Body of pancreas (tissue), 4 donors: ENCODE results near the gene SLC10A7. TPM values are rescaled to one million over a fixed set of nuclear protein-coding genes. Genes with fewer than 3 reads are reported as not detected.

Source experiments
- ATAC-seq: fragments of 150-250 bp; one replicate; pipeline ENCODE4 v1.9.1; 2016
- DNase-seq, 4 donors: peaks; one replicate each; pipeline ENCODE4 v3.0.0-alpha.2; 2019
- H3K27ac ChIP-seq, 4 donors: fragments of 200-600 bp; sonication (generic); 1 replicate in 3 of 4; 2 replicates in 1 of 4; pipeline versions ENCODE4 v1.5.1 to v1.6.1; 2016 to 2019; ENCODE audit warnings: mild to moderate bottlenecking in 1 of 4, mixed read lengths in 1 of 4, moderate library complexity in 1 of 4
- H3K27me3 ChIP-seq, 2 donors: fragments of 200-600 bp; sonication (generic); one replicate each; pipeline ENCODE4 v1.6.0; 2016; ENCODE audit warnings: mild to moderate bottlenecking in 1 of 2
- H3K36me3 ChIP-seq, 2 donors: fragments of 200-600 bp; sonication (generic); replicated peaks in 1 of 2; 2 replicates each; pipeline ENCODE4 v1.5.1; 2016; ENCODE audit warnings: low read depth in 2 of 2; ENCODE audit not compliant: insufficient read depth in 1 of 2
- H3K4me1 ChIP-seq: fragments of 200-600 bp; sonication (generic); one replicate; pipeline ENCODE4 v1.6.0; 2016
- H3K4me3 ChIP-seq, 2 donors: fragments of 200-600 bp; sonication (generic); 1 replicate in 1 of 2; 2 replicates in 1 of 2; pipeline ENCODE4 v1.5.1; 2016 to 2019
- H3K9me3 ChIP-seq, 3 donors: fragments of 200-600 bp; sonication (generic); 1 replicate in 2 of 3; 2 replicates in 1 of 3; pipeline ENCODE4 v1.5.1; 2016
- CTCF ChIP-seq, 7 experiments: fragments of 450-650 bp in 4 of 7; fragments of 200-600 bp in 3 of 7; sonication (generic) in 3 of 7; IDR thresholded peaks; one replicate each; pipeline ENCODE4 v1.5.1; 2016 to 2019; ENCODE audit warnings: antibody characterized with exemption in 7 of 7
- POLR2A ChIP-seq, 3 donors: fragments of 450-650 bp; IDR thresholded peaks; one replicate each; pipeline ENCODE4 v1.6.1; 2016; ENCODE audit warnings: antibody characterized with exemption in 3 of 3, mild to moderate bottlenecking in 2 of 3
- WGBS, 2 donors: methylation state at CpG; one replicate each; pipeline ENCODE4 v1.1.5; 2017; 5-methylcytosine and 5-hydroxymethylcytosine counted together
- intact Hi-C: fragments of 100-400 bp; cut with DNase I; formaldehyde crosslinking; loops from one replicate; pipeline ENCODE4 v1.15.1; 2023
- total RNA-seq, 2 donors: library from RNA; depleted of rRNA; stranded (reverse); fragments of >200 nt; gene quantifications; one replicate each; pipeline ENCODE4 v1.1.0, GENCODE V29; 2016

The SLC10A7 gene
- total RNA-seq, 2 donors from 2014 or later: 10.4 to 13.5 TPM

DNA sequence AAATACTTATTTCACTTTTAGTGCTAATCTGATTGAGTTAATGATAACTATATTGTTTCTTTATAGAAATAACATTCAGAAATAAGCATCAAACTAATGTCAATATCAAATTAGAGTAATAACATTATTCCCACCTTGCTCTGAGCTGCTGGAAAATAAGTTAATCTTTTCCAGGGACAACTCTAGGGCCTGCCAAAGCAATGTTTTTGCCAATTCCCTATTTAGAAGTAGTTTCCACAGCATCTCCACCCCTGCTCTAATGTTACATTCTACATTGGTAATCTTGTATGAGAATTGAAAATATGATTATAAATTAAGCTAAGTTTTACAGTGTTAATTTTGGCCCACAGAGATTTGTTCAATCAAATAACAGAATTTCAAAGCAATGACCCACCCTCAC lies 239.1 kb downstream of the SLC10A7 start:
- Histone ChIP-seq H3K4me3 (no peak overlapping the region), H3K27me3 (no peaks in the 10 kb centered on the region), H3K36me3 (no peaks in the 10 kb centered on the region), H3K4me1 (no peaks in the 10 kb centered on the region), H3K27ac (no peak overlapping the region), H3K9me3 (no peaks in the 10 kb centered on the region)
- DNase-seq: no peak
- ATAC-seq: no peak
- intact Hi-C loops: no loop called here
- no peak for TF ChIP-seq CTCF (IDR thresholded peaks at IDR 0.05)
- TF ChIP-seq POLR2A (IDR thresholded peaks at IDR 0.05): no peak

- TF ChIP-seq CTCF (IDR thresholded peaks at IDR 0.05): no peak
- TF ChIP-seq POLR2A (IDR thresholded peaks at IDR 0.05): no peak
- ATAC-seq: no peak
- WGBS, 2 donors: 74 to 78% methylated on average over 1 of the region's 1 CpG
Measured at GRCh38 chr4:146278986-146279385, 242.8 kb downstream of the SLC10A7 start.

DNA sequence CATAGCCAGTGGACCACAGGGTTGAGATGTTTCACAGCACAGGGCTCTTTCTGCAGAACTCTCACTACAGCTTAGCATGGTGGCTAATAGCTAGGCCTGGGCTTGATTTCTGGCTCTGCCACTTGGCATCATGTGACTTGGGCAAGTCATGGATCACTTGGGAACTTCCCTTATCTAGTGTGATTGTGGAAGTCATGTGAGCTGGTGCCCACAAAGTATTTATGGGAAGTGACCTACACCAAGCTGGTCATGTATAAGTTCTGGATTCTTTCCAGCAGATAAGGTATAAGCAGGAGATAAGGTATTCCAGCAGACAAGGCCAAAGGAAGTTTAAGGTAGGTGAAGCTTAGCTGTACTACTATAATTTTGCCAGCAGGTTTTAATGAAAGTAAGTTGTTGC lies 246.4 kb downstream of the SLC10A7 start:
- Histone ChIP-seq H3K9me3 (no peaks in the 10 kb centered on the region), H3K27me3 (no peaks in the 10 kb centered on the region), H3K27ac (no peak overlapping the region), H3K4me3 (no peak overlapping the region), H3K36me3 (no peaks in the 10 kb centered on the region), H3K4me1 (peaks cover 4% of the 10 kb centered on the region)
- DNase-seq (peak in 1 of 4 donors; percentile 11), ATAC-seq (peak; percentile 38)
- intact Hi-C loops: no loop called here
- TF ChIP-seq POLR2A (IDR thresholded peaks at IDR 0.05) (no peak), CTCF (IDR thresholded peaks at IDR 0.05) (no peak)

More at GRCh38 chr4:146278986-146279385, 242.8 kb downstream of the SLC10A7 start:
- no peaks in the 10 kb centered on the region for H3K36me3 ChIP-seq
- no peak for DNase-seq
- H3K27ac ChIP-seq: no peak overlapping the region
- H3K9me3 ChIP-seq: no peaks in the 10 kb centered on the region
- intact Hi-C loops: no loop called here
- no peak overlapping the region for H3K4me3 ChIP-seq
- H3K4me1 ChIP-seq: peaks cover 4% of the 10 kb centered on the region
- no peaks in the 10 kb centered on the region for H3K27me3 ChIP-seq

DNA sequence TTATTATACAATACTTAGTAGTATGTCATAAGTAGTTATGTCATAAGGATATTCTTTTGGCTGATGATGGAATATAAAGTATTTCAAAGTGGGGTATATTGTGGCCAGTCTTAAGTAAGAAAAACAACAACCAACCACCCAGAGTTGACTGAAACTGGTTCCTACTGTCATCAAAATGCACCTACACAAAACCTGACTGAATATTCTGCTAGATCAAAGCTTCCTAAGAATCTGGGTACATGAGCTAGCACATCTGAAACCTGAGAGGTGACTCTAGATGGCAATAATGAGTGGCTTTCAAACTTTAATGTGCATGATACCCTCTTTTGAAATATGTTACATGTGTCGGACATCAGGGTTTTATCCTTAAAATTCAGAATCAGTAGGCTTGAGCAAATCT lies 247.0 kb downstream of the SLC10A7 start:
- Histone ChIP-seq H3K4me1 (peaks cover 4% of the 10 kb centered on the region), H3K9me3 (no peaks in the 10 kb centered on the region), H3K27ac (no peak overlapping the region), H3K27me3 (no peaks in the 10 kb centered on the region), H3K36me3 (no peaks in the 10 kb centered on the region), H3K4me3 (no peak overlapping the region)
- DNase-seq (no peak), ATAC-seq (no peak)
- intact Hi-C loops: no loop called here
- 96 to 100% methylated on average over 1 of the region's 1 CpG for WGBS, 2 donors
- TF ChIP-seq CTCF (IDR thresholded peaks at IDR 0.05) (no peak), POLR2A (IDR thresholded peaks at IDR 0.05) (no peak)

- no peak overlapping the region for H3K27ac ChIP-seq
- no peak overlapping the region for H3K4me3 ChIP-seq
- no peak for DNase-seq
- H3K4me1 ChIP-seq: peaks cover 4% of the 10 kb centered on the region
- no peak for TF ChIP-seq CTCF (IDR thresholded peaks at IDR 0.05)
- TF ChIP-seq POLR2A (IDR thresholded peaks at IDR 0.05): no peak
- ATAC-seq: no peak
- H3K27me3 ChIP-seq: no peaks in the 10 kb centered on the region
- no peaks in the 10 kb centered on the region for H3K36me3 ChIP-seq
- no peaks in the 10 kb centered on the region for H3K9me3 ChIP-seq
- intact Hi-C loops: no loop called here
- WGBS, 2 donors: 94 to 97% methylated on average over 5 of the region's 5 CpGs
Measured at GRCh38 chr4:146273204-146273901, 248.4 kb downstream of the SLC10A7 start.
